SK-N-SH (cell line): ENCODE data around the gene FADS2.

ENCODE experiments used
- ELF1 ChIP-seq: IDR thresholded peaks from 2 replicates; pipeline ENCODE4 v1.4.0; 2012
- EP300 ChIP-seq, 2 experiments: IDR thresholded peaks; 2 replicates each; pipeline versions ENCODE4 v1.4.0 to v1.6.1; 2012; ENCODE audit warnings: borderline replicate concordance in 1 of 2, low read depth in 1 of 2, low read length in 1 of 2
- RAD21 ChIP-seq: IDR thresholded peaks from 2 replicates; pipeline ENCODE4 v1.6.1; 2012; ENCODE audit warnings: mild to moderate bottlenecking, low read length
- RFX5 ChIP-seq: IDR thresholded peaks from 2 replicates; pipeline ENCODE4 v1.6.1; 2012; ENCODE audit warnings: mild to moderate bottlenecking, improper control_type of control experiment, low read length
- TCF12 ChIP-seq: IDR thresholded peaks from 2 replicates; pipeline ENCODE4 v1.4.0; 2012
- YY1 ChIP-seq: IDR thresholded peaks from 2 replicates; pipeline ENCODE4 v1.4.0; 2012; ENCODE audit warnings: low read depth, mild to moderate bottlenecking
- TF ChIP-seq, protein P1 (sequence below): IDR thresholded peaks from 2 replicates; pipeline ENCODE4; 2012
- TF ChIP-seq, protein P2 (sequence below): fragments of 200-600 bp; sonication (generic); IDR thresholded peaks from 2 replicates; pipeline ENCODE4 v1.6.1; 2017; ENCODE audit warnings: antibody characterized with exemption, mild to moderate bottlenecking, moderate library complexity
- TF ChIP-seq, protein P3 (sequence below): IDR thresholded peaks from 2 replicates; pipeline ENCODE4 v1.6.1; 2012; ENCODE audit warnings: mild to moderate bottlenecking, low read depth, low read length, moderate library complexity

DNA sequence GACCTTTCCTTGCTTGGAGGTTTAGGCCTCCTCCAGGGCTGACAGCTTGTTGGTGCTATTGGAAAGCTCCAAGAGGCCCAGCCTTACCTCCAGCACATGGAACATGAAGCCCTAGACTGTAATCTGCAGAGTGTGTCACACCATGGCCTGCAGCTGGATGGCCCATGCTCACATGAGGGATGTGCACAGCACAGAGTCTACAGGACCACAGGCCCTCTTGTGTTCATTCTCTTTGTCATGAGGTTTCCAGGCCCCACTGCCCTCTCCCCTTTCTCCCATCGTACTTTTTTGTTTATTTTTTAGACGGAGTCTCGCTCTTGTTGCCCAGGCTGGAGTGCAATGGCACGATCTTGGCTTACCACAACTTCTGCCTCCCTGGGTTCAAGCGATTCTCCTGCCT is 21.3 kb upstream of the FADS2 start:
- no peak for TF ChIP-seq TCF12
- no peak for TF ChIP-seq RAD21
- no peak for TF ChIP-seq RFX5
- TF ChIP-seq, protein P1, sequence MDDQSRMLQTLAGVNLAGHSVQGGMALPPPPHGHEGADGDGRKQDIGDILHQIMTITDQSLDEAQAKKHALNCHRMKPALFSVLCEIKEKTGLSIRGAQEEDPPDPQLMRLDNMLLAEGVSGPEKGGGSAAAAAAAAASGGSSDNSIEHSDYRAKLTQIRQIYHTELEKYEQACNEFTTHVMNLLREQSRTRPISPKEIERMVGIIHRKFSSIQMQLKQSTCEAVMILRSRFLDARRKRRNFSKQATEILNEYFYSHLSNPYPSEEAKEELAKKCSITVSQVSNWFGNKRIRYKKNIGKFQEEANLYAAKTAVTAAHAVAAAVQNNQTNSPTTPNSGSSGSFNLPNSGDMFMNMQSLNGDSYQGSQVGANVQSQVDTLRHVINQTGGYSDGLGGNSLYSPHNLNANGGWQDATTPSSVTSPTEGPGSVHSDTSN, result no peak
- TF ChIP-seq YY1, result no peak
- TF ChIP-seq, protein P2, sequence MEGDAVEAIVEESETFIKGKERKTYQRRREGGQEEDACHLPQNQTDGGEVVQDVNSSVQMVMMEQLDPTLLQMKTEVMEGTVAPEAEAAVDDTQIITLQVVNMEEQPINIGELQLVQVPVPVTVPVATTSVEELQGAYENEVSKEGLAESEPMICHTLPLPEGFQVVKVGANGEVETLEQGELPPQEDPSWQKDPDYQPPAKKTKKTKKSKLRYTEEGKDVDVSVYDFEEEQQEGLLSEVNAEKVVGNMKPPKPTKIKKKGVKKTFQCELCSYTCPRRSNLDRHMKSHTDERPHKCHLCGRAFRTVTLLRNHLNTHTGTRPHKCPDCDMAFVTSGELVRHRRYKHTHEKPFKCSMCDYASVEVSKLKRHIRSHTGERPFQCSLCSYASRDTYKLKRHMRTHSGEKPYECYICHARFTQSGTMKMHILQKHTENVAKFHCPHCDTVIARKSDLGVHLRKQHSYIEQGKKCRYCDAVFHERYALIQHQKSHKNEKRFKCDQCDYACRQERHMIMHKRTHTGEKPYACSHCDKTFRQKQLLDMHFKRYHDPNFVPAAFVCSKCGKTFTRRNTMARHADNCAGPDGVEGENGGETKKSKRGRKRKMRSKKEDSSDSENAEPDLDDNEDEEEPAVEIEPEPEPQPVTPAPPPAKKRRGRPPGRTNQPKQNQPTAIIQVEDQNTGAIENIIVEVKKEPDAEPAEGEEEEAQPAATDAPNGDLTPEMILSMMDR, result no peak
- TF ChIP-seq, protein P3, sequence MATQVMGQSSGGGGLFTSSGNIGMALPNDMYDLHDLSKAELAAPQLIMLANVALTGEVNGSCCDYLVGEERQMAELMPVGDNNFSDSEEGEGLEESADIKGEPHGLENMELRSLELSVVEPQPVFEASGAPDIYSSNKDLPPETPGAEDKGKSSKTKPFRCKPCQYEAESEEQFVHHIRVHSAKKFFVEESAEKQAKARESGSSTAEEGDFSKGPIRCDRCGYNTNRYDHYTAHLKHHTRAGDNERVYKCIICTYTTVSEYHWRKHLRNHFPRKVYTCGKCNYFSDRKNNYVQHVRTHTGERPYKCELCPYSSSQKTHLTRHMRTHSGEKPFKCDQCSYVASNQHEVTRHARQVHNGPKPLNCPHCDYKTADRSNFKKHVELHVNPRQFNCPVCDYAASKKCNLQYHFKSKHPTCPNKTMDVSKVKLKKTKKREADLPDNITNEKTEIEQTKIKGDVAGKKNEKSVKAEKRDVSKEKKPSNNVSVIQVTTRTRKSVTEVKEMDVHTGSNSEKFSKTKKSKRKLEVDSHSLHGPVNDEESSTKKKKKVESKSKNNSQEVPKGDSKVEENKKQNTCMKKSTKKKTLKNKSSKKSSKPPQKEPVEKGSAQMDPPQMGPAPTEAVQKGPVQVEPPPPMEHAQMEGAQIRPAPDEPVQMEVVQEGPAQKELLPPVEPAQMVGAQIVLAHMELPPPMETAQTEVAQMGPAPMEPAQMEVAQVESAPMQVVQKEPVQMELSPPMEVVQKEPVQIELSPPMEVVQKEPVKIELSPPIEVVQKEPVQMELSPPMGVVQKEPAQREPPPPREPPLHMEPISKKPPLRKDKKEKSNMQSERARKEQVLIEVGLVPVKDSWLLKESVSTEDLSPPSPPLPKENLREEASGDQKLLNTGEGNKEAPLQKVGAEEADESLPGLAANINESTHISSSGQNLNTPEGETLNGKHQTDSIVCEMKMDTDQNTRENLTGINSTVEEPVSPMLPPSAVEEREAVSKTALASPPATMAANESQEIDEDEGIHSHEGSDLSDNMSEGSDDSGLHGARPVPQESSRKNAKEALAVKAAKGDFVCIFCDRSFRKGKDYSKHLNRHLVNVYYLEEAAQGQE, result no peak
- no peak for TF ChIP-seq EP300 (IDR thresholded peaks at IDR 0.05; ENCODE audit: borderline replicate concordance in 1 of 2, low read depth in 1 of 2, low read length in 1 of 2)
- TF ChIP-seq ELF1, result no peak
